Omental fat pad (tissue), 4 donors: ENCODE results near the gene ADH1C. TPM values are rescaled to one million over a fixed set of nuclear protein-coding genes. Genes with fewer than 3 reads are reported as not detected.
"Not testable (repeated sequence)": the region's sequence is repeated elsewhere in the genome, so short reads cannot be mapped to it uniquely, and the experiment has no call there.

Experiments
- ATAC-seq: fragments of 150-250 bp; one replicate; pipeline ENCODE4 v1.9.1; 2016; ENCODE audit warnings: mild to moderate bottlenecking, moderate library complexity; ENCODE audit not compliant: low FRiP score
- DNase-seq: peaks from one replicate; pipeline ENCODE4 v3.0.0-alpha.2; 2019; ENCODE audit warnings: low spot score
- CTCF ChIP-seq, 3 donors: fragments of 450-650 bp; IDR thresholded peaks; one replicate each; pipeline ENCODE4 v1.5.1; 2016 to 2017; ENCODE audit warnings: antibody characterized with exemption in 3 of 3, mild to moderate bottlenecking in 3 of 3, moderate library complexity in 2 of 3
- total RNA-seq, 4 donors: library from RNA; depleted of rRNA; stranded (reverse); fragments of >200 nt; gene quantifications; one replicate each; pipeline ENCODE4 v1.1.0, GENCODE V29; 2016

Gene ADH1C
- total RNA-seq, 4 donors from 2014 or later, result 7.7 to 102 (median 46.9) TPM

GRCh38 chr4:99366491-99366890 lies 13.9 kb upstream of the ADH1C start:
- no peak for TF ChIP-seq CTCF (IDR thresholded peaks at IDR 0.05)
- DNase-seq (no peak), ATAC-seq (no peak)

- TF ChIP-seq CTCF (IDR thresholded peaks at IDR 0.05), result no peak
- no peak for ATAC-seq
- DNase-seq, result no peak
These were observed 10.2 kb upstream of the ADH1C start for GRCh38 chr4:99362768-99363167.

- no peak for TF ChIP-seq CTCF (IDR thresholded peaks at IDR 0.05)
- no peak for DNase-seq
- no peak for ATAC-seq
These were observed 9.3 kb upstream of the ADH1C start for GRCh38 chr4:99361899-99362275.

- ATAC-seq (no peak), DNase-seq (no peak)
- TF ChIP-seq CTCF (IDR thresholded peaks at IDR 0.05), result no peak
These were observed 8.8 kb upstream of the ADH1C start for GRCh38 chr4:99361268-99361898.

- ATAC-seq, result no peak
These were observed 7.1 kb upstream of the ADH1C start for GRCh38 chr4:99359480-99360204.

GRCh38 chr4:99357948-99358347 lies 5.4 kb upstream of the ADH1C start:
- no peak for DNase-seq
- no peak for ATAC-seq
- TF ChIP-seq CTCF (IDR thresholded peaks at IDR 0.05), result no peak

More at GRCh38 chr4:99359480-99360204, 7.1 kb upstream of the ADH1C start:
- no peak for DNase-seq
- no peak for TF ChIP-seq CTCF (IDR thresholded peaks at IDR 0.05)

- ATAC-seq, result no peak
- no peak for TF ChIP-seq CTCF (IDR thresholded peaks at IDR 0.05)
- DNase-seq, result no peak
These were observed 4.4 kb upstream of the ADH1C start for GRCh38 chr4:99356992-99357391.

GRCh38 chr4:99356149-99356548 lies 3.6 kb upstream of the ADH1C start:
- ATAC-seq, DNase-seq: not testable (repeated sequence)
